Eye (tissue), 1 donor: ENCODE data around the gene MGRN1.

Experiments used
- DNase-seq: peaks from one replicate; pipeline ENCODE4 v3.0.0-alpha.2; 2015

Gene MGRN1

DNA sequence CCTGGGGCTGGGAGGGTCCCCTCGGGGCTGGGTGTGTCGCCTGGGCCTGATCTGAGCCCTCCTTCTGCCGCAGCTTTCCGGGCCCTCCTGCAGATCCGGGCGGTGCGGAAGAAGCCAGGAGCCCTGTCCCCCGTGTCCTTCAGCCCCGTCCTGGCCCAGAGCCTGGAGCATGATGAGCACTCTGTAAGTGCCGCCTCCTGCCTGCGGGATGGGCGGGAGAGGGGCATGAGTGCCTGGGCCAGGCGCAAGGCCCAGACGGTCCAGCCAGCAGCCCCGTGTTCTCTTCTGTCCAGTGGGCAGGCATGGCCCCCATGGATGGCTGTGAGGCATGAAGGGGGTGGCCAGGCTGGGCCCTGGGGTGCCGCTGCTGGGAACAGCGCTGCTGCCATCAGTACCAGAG lies 52.8 kb downstream of the MGRN1 start:
- DNase-seq = no peak

DNA sequence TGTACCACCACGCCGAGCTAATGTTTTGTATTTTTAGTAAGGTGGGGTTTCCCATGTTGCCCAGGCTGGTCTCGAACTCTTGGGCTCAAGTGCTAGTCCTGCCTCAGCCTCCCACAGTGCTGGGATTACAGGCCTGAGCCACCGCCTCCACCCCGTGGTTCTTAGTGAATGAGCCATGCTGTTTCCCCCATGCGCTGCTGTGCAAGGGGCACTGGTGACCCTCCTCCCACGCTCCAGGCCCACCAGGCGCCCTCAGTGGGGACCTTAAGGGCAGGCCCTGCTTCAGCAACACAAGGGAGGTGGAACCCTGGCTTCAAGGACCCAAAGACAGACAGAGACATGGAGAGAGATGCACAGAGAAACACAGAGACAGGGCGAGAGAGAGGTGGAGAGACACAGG lies 53.4 kb downstream of the MGRN1 start:
- DNase-seq = no peak

DNA sequence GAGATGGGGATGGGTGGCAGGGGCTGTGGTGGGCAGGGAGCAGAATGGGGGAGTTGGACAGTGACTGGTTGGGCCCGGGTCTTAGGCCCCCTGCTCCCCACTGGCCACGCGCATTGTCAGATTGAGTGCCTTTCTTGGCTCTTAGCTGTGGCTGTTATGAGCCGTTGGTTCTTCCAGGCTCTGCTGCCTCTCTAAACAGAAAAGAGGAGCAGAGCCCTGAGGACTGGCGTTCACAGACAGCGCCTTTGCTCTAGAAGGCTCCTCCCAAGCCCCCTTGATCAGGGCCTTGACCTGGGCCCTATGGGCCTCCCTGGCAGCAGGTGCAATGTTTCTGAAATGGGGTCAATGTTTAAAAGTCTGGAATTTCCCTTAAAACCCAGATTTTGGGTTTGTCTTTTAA lies 54.0 kb downstream of the MGRN1 start:
- no peak for DNase-seq

- no peak for DNase-seq
These were observed 54.7 kb downstream of the MGRN1 start for GRCh38 chr16:4679156-4679849.

- DNase-seq = no peak
These were observed 55.4 kb downstream of the MGRN1 start for GRCh38 chr16:4679850-4680636.

DNA sequence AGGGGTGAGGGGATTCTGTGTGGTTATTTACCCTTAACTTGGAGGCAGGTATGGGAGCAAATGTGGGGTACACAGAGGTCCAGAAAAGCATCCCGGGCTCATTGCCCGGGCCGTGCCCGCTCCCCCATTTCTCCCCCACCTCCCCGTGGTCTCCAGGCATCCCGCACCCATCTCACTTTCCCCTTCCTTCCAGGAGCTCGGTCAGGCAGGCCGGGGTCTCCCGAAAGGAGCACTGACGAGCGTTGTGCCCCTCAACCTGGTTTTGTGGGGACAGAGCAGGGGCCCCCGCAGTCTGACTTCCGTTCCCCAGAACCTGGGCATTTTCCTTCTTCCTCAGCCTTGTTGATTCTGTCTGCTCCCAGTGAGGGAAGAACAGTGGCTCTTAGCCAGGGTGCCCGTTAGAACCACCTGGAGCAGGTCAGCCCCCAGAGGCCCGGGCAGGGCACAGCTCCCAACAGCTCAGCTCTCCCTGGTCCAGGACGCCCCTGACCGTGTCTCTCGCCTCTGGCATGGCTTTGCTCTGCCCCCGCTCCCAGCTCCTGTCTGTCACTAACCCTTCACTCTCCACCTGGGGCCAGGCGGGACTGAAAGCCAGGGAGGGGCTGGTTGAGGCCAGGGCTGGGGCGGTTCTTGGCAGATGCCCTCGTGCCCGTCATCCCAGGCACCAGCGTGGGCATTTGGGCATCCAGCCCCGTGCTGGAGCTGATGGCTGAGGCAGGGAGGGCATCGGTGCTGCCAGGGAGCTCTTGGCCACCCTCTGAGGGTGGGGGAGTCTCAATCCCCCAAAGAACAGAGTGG lies 56.2 kb downstream of the MGRN1 start:
- no peak for DNase-seq

DNA sequence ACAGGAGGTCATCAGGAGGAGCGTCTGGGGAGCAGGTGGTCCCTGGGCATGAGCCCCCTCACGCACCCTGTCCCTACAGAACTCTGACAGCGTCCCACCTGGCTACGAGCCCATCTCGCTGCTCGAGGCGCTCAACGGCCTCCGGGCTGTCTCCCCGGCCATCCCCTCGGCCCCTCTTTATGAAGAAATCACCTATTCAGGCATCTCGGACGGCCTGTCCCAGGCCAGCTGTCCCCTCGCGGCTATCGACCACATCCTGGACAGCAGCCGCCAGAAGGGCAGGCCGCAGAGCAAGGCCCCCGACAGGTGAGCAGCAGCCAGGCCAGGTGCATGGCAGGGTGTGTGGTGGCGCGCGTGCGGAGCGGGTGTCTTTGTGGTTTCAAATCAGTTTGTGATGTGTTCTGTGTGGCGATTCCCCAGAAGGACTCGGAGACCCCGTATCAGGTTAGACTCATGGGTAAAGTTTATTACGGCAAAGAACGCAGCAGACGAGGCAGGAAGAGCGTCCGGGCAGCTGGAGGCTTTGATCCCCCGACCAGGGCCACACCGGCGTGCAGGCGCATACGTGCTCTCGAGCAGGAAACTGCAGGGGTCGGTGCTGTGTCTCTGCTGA lies 57.0 kb downstream of the MGRN1 start:
- no peak for DNase-seq

GRCh38 chr16:4682084-4682591 lies 57.5 kb downstream of the MGRN1 start:
- no peak for DNase-seq

GRCh38 chr16:4682616-4683254 lies 58.1 kb downstream of the MGRN1 start:
- DNase-seq = peak; percentile 42

DNA sequence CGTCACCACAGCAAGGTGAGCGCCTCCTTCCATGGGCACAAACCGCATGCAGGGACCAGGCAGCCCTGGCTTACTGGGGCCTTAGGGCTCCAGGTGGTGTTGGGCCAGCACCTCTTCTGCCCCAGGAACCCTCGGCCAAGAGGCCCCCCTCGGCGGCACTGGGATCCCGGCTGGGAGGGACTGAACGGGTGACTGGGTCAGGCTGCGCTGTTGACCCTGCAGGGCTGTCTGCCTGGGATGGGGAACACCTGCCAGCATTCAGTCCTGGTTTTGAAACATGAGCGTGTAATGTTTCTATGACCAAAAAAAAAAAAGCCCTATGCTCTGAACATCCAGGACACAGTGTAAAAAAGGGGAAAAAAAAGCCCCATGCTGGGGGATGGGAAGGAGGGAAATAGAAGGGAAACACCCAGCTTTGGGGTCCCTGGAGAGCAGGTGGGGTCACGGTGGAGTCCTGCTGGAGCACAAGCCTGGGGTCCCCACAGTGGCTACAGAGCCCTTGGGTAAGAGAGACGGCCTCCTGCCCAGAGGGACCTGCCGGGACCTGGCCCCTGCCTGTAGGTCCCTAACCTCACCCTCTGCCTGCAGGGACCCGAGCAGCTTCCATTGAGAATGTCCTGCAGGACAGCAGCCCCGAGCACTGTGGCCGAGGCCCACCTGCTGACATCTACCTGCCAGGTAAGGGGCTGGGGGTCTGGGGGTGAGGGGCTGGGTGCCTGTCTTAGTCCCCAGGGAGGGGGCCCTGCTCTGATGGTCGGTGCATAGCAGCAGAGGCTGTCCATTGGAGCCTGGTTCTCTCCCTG lies 58.8 kb downstream of the MGRN1 start:
- DNase-seq = no peak

DNA sequence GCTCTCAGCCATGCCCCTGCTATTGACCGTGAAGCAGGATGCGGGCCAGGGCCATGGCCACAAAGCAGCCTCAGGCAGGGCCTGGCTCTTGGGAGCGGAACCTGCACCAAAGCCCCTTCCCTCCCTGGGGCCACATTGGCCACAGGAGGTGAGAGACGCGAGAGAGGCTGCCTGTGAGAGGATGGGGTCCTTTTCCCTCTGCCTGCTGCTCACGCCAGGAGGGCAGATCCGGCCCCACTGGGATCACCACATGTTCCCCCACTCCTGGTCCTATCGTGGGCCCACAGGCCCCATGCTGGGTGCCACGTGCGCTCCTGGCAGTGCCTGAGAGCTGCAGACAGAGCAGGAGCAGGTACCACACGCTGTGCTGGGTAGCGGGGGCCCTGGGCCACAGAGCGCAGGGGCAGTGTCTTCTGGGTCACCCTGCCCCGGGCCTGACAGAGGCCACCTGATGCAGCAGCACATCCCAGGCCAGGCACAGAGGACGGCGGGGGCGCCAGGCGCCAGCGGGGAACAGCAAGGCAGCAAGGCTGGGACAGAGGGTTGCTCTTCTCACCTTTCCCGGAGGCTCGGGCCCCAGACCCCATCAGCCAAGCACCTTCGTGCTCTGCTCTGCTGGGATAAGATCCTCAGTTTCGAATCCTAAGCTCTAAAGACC lies 59.6 kb downstream of the MGRN1 start:
- DNase-seq = no peak

- DNase-seq = no peak
These were observed 60.1 kb downstream of the MGRN1 start for GRCh38 chr16:4684763-4685162.

GRCh38 chr16:4685292-4685691 lies 60.7 kb downstream of the MGRN1 start:
- DNase-seq = no peak

GRCh38 chr16:4685776-4686496 lies 61.3 kb downstream of the MGRN1 start:
- no peak for DNase-seq

- no peak for DNase-seq
These were observed 62.0 kb downstream of the MGRN1 start for GRCh38 chr16:4686497-4687210.

DNA sequence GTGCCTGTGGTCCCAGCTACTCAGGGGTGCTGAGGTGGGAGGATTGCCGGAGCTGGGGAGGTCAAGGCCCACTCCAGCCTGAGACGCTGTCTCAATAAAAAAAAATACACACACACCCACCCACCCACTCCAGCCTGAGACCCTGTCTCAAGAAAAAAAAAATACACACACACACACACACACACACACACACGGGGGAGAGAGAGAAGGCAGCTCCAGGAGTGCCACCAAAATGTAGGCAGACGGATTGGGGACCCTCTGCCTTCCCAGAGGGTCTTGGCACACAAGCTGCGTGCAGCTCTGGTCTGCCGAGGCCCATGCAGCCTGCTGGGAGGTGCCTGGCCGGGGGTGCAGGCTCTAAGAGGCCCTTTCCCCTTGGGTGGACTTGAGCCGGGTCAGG lies 62.8 kb downstream of the MGRN1 start:
- DNase-seq = no peak

GRCh38 chr16:4687946-4688673 lies 63.5 kb downstream of the MGRN1 start:
- no peak for DNase-seq

GRCh38 chr16:4688674-4689045 lies 64.0 kb downstream of the MGRN1 start:
- DNase-seq = no peak

DNA sequence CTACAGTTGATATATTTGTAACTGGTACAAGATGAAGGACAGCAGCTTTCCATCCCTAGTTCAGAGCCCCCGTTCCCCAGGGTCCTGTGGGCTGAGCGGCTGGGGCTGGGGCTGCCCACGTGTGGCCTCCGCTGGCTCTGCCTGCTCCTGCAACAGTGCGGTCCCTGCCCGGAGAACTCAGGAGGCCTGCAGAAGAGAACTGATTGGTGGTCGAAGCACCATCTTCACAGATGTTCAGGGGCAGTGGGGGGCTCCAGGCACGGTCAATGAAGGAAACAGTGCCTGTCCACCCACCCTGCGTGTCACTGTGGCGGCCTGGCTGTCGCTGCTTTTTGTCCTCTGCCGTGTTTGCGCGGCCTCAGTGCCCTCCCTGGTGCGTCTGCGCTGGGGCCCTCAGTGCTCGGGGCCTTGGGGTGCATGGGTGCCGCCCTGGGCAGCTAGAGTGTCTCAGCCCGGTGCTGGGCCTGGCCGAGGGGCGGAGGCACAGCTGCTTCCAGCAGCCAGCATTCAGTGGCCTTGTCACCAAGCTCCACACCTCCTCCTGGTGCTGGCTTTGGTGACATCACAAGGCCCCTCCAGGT lies 64.6 kb downstream of the MGRN1 start:
- DNase-seq = no peak
